ENCODE results near the gene DDX17.

DDX17 gene

GRCh38 chr22:38433871-38434270, 72.2 kb downstream of the DDX17 start:
- H3K4me3 Mint-ChIP-seq, result no peak overlapping the region
- H3K36me3 Mint-ChIP-seq (ENCODE audit: insufficient read depth), result peaks cover 1% of the 10 kb centered on the region
- peaks cover 5% of the 10 kb centered on the region for H3K27me3 Mint-ChIP-seq
- no peaks in the 10 kb centered on the region for H3K9me3 Mint-ChIP-seq
- DNase-seq (ENCODE audit: low spot score in 2 of 2) (no peak), ATAC-seq (replicated peaks; ENCODE audit: extremely low read depth, poor library complexity, severe bottlenecking) (no peak)
- no peaks in the 10 kb centered on the region for H3K4me1 Mint-ChIP-seq
- no peak overlapping the region for H3K27ac Mint-ChIP-seq (ENCODE audit: low read depth)

All from central memory CD8-positive, alpha-beta T cell (primary cell).